HepG2 (cell line): ENCODE results near the gene TRMT1. TPM values are rescaled to one million over a fixed set of nuclear protein-coding genes. Genes with fewer than 3 reads are reported as not detected.

Experiments used
- DNMT1 ChIP-seq: sonication (generic); formaldehyde crosslinking; IDR thresholded peaks from 2 replicates; pipeline ENCODE4 v1.5.1; 2020; ENCODE audit warnings: mild to moderate bottlenecking, missing genetic modification reagents
- ELF3 ChIP-seq: IDR thresholded peaks from 2 replicates; pipeline ENCODE4 v1.6.1; 2016; ENCODE audit warnings: missing genetic modification reagents, missing compliant biosample characterization
- HNF4G ChIP-seq, 2 experiments: sonication (generic) in 1 of 2; formaldehyde crosslinking in 1 of 2; IDR thresholded peaks; 2 replicates each; pipeline versions ENCODE4 v1.4.0 to v1.6.1; 2011 to 2020; ENCODE audit warnings: borderline replicate concordance in 2 of 2, low read depth in 2 of 2, mild to moderate bottlenecking in 2 of 2, low read length in 1 of 2, missing genetic modification reagents in 1 of 2, moderate library complexity in 1 of 2
- HNRNPLL ChIP-seq: fragments of 200-400 bp; formaldehyde crosslinking; IDR thresholded peaks from 2 replicates; pipeline ENCODE4 v1.6.1; 2017; ENCODE audit warnings: mild to moderate bottlenecking, low read depth, low read length; ENCODE audit not compliant: poor library complexity, severe bottlenecking
- MXD3 ChIP-seq: IDR thresholded peaks from 2 replicates; pipeline ENCODE4 v1.6.1; 2016; ENCODE audit warnings: mild to moderate bottlenecking, missing biosample characterization, missing genetic modification reagents
- NONO ChIP-seq, 2 experiments: fragments of 450-650 bp in 1 of 2; sonication (generic) in 1 of 2; formaldehyde crosslinking in 1 of 2; IDR thresholded peaks in 1 of 2; conservative IDR thresholded peaks in 1 of 2; 2 replicates each; pipeline versions ENCODE4 v1.6.1 to v1.8.0; 2017 to 2022; ENCODE audit warnings: mild to moderate bottlenecking in 1 of 2, missing genetic modification reagents in 1 of 2, moderate library complexity in 1 of 2
- POLR2AphosphoS5 ChIP-seq: IDR thresholded peaks from 2 replicates; pipeline ENCODE4 v1.6.1; 2012; ENCODE audit warnings: low read depth, low read length
- RARG ChIP-seq: sonication (generic); formaldehyde crosslinking; IDR thresholded peaks from 2 replicates; pipeline ENCODE4 v1.4.0; 2020; ENCODE audit warnings: low read depth, mild to moderate bottlenecking, missing genetic modification reagents
- RFX5 ChIP-seq: IDR thresholded peaks from 2 replicates; pipeline ENCODE4 v1.6.1; 2011; ENCODE audit warnings: low read depth, low read length, improper control_type of control experiment
- RNF2 ChIP-seq: fragments of 450-650 bp; conservative IDR thresholded peaks from 2 replicates; pipeline ENCODE4 v1.6.1; 2016; ENCODE audit warnings: low read depth
- SIX4 ChIP-seq: sonication (generic); formaldehyde crosslinking; IDR thresholded peaks from 2 replicates; pipeline ENCODE4 v1.4.0; 2020; ENCODE audit warnings: missing genetic modification reagents
- SP1 ChIP-seq, 2 experiments: fragments of 450-650 bp in 1 of 2; sonication (generic) in 1 of 2; formaldehyde crosslinking in 1 of 2; IDR thresholded peaks; 2 replicates each; pipeline versions ENCODE4 v1.4.0 to v1.6.1; 2016 to 2020; ENCODE audit warnings: missing genetic modification reagents in 1 of 2
- STAT5B ChIP-seq: sonication (generic); formaldehyde crosslinking; IDR thresholded peaks from 2 replicates; pipeline ENCODE4 v1.4.0; 2020; ENCODE audit warnings: missing genetic modification reagents
- TP53 ChIP-seq: sonication (generic); formaldehyde crosslinking; conservative IDR thresholded peaks from 2 replicates; pipeline ENCODE4 v1.4.0; 2020; ENCODE audit warnings: missing genetic modification reagents
- ZBTB4 ChIP-seq: sonication (generic); formaldehyde crosslinking; IDR thresholded peaks from 2 replicates; pipeline ENCODE4 v1.4.0; 2020; ENCODE audit warnings: missing genetic modification reagents, mild to moderate bottlenecking, borderline replicate concordance
- ZBTB8A ChIP-seq: sonication (generic); formaldehyde crosslinking; IDR thresholded peaks from 2 replicates; pipeline ENCODE4 v1.4.0; 2020; ENCODE audit warnings: mild to moderate bottlenecking, low read depth, missing genetic modification reagents, borderline replicate concordance
- ZFY ChIP-seq: sonication (generic); formaldehyde crosslinking; IDR thresholded peaks from 2 replicates; pipeline ENCODE4 v1.4.0; 2020; ENCODE audit warnings: missing genetic modification reagents
- ZIK1 ChIP-seq: sonication (generic); formaldehyde crosslinking; IDR thresholded peaks from 2 replicates; pipeline ENCODE4 v1.5.0; 2020; ENCODE audit warnings: mild to moderate bottlenecking, low read depth, missing genetic modification reagents, borderline replicate concordance
- ZKSCAN1 ChIP-seq: fragments of 150-350 bp; IDR thresholded peaks from 2 replicates; pipeline ENCODE4 v1.6.1; 2014; ENCODE audit warnings: low read length
- ZNF280B ChIP-seq: sonication (generic); formaldehyde crosslinking; IDR thresholded peaks from 2 replicates; pipeline ENCODE4 v1.5.0; 2020; ENCODE audit warnings: missing genetic modification reagents, mild to moderate bottlenecking, borderline replicate concordance
- ZNF629 ChIP-seq: sonication (generic); formaldehyde crosslinking; conservative IDR thresholded peaks from 2 replicates; pipeline ENCODE4 v1.5.0; 2020; ENCODE audit warnings: missing genetic modification reagents
- ZNF670 ChIP-seq: sonication (generic); formaldehyde crosslinking; IDR thresholded peaks from 2 replicates; pipeline ENCODE4 v1.8.0; 2022; ENCODE audit warnings: mild to moderate bottlenecking, missing genetic modification reagents, borderline replicate concordance
- ZNF7 ChIP-seq: IDR thresholded peaks from 2 replicates; pipeline ENCODE4 v1.6.1; 2016; ENCODE audit warnings: missing biosample characterization, missing genetic modification reagents
- ZSCAN30 ChIP-seq: sonication (generic); formaldehyde crosslinking; IDR thresholded peaks from 2 replicates; pipeline ENCODE4 v1.5.0; 2020; ENCODE audit warnings: mild to moderate bottlenecking, missing genetic modification reagents
- polyA plus RNA-seq, 8 experiments: library from polyadenylated mRNA; depleted of rRNA in 3 of 8; stranded (reverse) in 7 of 8; unstranded in 1 of 8; fragments of >200 nt; fragmentation: Illumina TruSeq in 4 of 8; extraction: Trizol in 4 of 8; gene quantifications; 2 replicates each; pipeline versions ENCODE4 v1.2.1 to v1.2.3, GENCODE V29; 2011 to 2016; ENCODE audit warnings: low read depth in 4 of 8, missing spikeins in 1 of 8, mixed read lengths in 1 of 8; ENCODE audit not compliant: insufficient read depth in 1 of 8
- total RNA-seq, 5 experiments: library from RNA; depleted of rRNA; stranded (reverse); fragments of >200 nt; fragmentation: Illumina TruSeq; extraction: Trizol; gene quantifications; 2 replicates each; pipeline ENCODE4 v1.2.3, GENCODE V29; 2016; ENCODE audit warnings: low read depth in 1 of 5

TRMT1 gene
- total and polyA plus RNA-seq, 2 of the 13 experiments (the other 11 are each of a cell fraction or from before 2014, with no cell fraction given) = 35.5 to 44.1 TPM

- no peak for TF ChIP-seq ZBTB4 (CRISPR knock-in tag)
- TF ChIP-seq ZSCAN30 (CRISPR knock-in tag) = no peak
- TF ChIP-seq RFX5 = no peak
- TF ChIP-seq HNRNPLL = peak; percentile 38
- TF ChIP-seq ZNF7 (CRISPR knock-in tag) = no peak
- TF ChIP-seq NONO (IDR thresholded peaks at IDR 0.05) = no peak
- TF ChIP-seq NONO (CRISPR knock-in tag; conservative IDR thresholded peaks at IDR 0.05) = no peak
- no peak for TF ChIP-seq SP1 (IDR thresholded peaks at IDR 0.05)
- TF ChIP-seq SP1 (CRISPR knock-in tag; IDR thresholded peaks at IDR 0.05) = no peak
- TF ChIP-seq RNF2 = no peak
- no peak for TF ChIP-seq ZKSCAN1
- TF ChIP-seq MXD3 = peak; percentile 26; the same call in 1 of the 2 replicates
- no peak for TF ChIP-seq ZBTB8A (CRISPR knock-in tag)
- 0 out of 2 replicates have a peak, but pooled peaks have one; percentile 20 for TF ChIP-seq ELF3
- no peak for TF ChIP-seq ZNF280B
- TF ChIP-seq POLR2AphosphoS5 = no peak
- no peak for TF ChIP-seq RARG (CRISPR knock-in tag)
- no peak for TF ChIP-seq SIX4 (CRISPR knock-in tag)
- TF ChIP-seq ZIK1 (CRISPR knock-in tag) = no peak
- TF ChIP-seq STAT5B (CRISPR knock-in tag) = no peak
- TF ChIP-seq ZNF629 (CRISPR knock-in tag) = no peak
- TF ChIP-seq ZFY (CRISPR knock-in tag) = 0 out of 2 replicates have a peak, but pooled peaks have one; percentile 18
- TF ChIP-seq DNMT1 = no peak
- TF ChIP-seq TP53 = no peak
- TF ChIP-seq ZNF670 (CRISPR knock-in tag) = no peak
- TF ChIP-seq HNF4G (IDR thresholded peaks at IDR 0.05; ENCODE audit: borderline replicate concordance, low read depth, low read length) = no peak
- no peak for TF ChIP-seq HNF4G (CRISPR knock-in tag; IDR thresholded peaks at IDR 0.05; ENCODE audit: borderline replicate concordance, low read depth)
Observed at GRCh38 chr19:13095934-13096927, 20.3 kb downstream of the TRMT1 start (continued).
